ENCODE data around the gene ZKSCAN1.
"Not testable (repeated sequence)": the region's sequence is repeated elsewhere in the genome, so short reads cannot be mapped to it uniquely, and the experiment has no call there.

ZKSCAN1 gene

GRCh38 chr7:100015232-100016214 is at the start of gene ZKSCAN1:
TSS of gene ZKSCAN1 (plus strand) at chr7:100015596. CDS start at chr7:100023507, 7,911 bp downstream.
- peak within 1 kb of the TSS; percentile 85 for H3K4me3 ChIP-seq (ENCODE audit: low read depth, low read length)
- peak; percentile 98 for DNase-seq (ENCODE audit: low read depth)
- TF ChIP-seq MAX (IDR thresholded peaks at IDR 0.05; ENCODE audit: low read depth, low read length) (peak; percentile 54; the same call in 1 of the 2 replicates), CTCF (IDR thresholded peaks at IDR 0.05; ENCODE audit: low read depth, low read length) (no peak), MYC (IDR thresholded peaks at IDR 0.05; ENCODE audit: low read depth, low read length) (peak; percentile 89), POLR2A (IDR thresholded peaks at IDR 0.05; ENCODE audit: extremely low read depth, insufficient read length) (peak; percentile 97)

GRCh38 chr7:99969298-99969697 is 46.1 kb upstream of the ZKSCAN1 start:
- DNase-seq (ENCODE audit: low read depth): no peak
- no peak overlapping the region for H3K4me3 ChIP-seq (ENCODE audit: low read depth, low read length)
- TF ChIP-seq POLR2A (IDR thresholded peaks at IDR 0.05; ENCODE audit: extremely low read depth, insufficient read length) (no peak), MAX (IDR thresholded peaks at IDR 0.05; ENCODE audit: low read depth, low read length) (no peak), MYC (IDR thresholded peaks at IDR 0.05; ENCODE audit: low read depth, low read length) (no peak), CTCF (IDR thresholded peaks at IDR 0.05; ENCODE audit: low read depth, low read length) (no peak)

- not testable (repeated sequence) for H3K4me3 ChIP-seq (ENCODE audit: low read depth, low read length); DNase-seq (ENCODE audit: low read depth)
Measured at GRCh38 chr7:99969813-99970212, 45.6 kb upstream of the ZKSCAN1 start.

DNA sequence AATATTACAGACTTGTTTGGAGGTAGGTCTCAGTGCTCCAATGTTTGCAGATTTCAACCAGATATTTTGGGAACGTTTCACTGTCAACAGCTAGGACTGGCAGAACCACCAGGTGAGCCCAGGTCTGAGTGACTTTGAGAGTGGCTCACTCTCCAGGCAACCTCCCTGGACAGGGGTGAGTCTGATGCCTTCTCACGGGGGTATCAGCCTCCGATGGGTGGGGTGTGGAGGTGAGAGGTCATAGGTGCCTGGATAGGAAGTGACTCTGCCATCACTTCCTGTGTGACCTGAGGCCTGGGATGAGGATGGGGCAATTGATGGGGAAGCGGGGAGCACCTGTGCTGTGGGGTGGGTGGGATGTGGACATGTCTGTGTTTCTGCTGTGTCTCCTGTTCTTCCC is 44.2 kb upstream of the ZKSCAN1 start:
- TF ChIP-seq CTCF (IDR thresholded peaks at IDR 0.05; ENCODE audit: low read depth, low read length): no peak
- no peak for TF ChIP-seq MYC (IDR thresholded peaks at IDR 0.05; ENCODE audit: low read depth, low read length)
- no peak for TF ChIP-seq POLR2A (IDR thresholded peaks at IDR 0.05; ENCODE audit: extremely low read depth, insufficient read length)
- DNase-seq (ENCODE audit: low read depth): no peak
- H3K4me3 ChIP-seq (ENCODE audit: low read depth, low read length): no peak overlapping the region

GRCh38 chr7:99973817-99974216 is 41.6 kb upstream of the ZKSCAN1 start:
- H3K4me3 ChIP-seq (ENCODE audit: low read depth, low read length); DNase-seq (ENCODE audit: low read depth): not testable (repeated sequence)

- TF ChIP-seq CTCF (IDR thresholded peaks at IDR 0.05; ENCODE audit: low read depth, low read length) (no peak), MYC (IDR thresholded peaks at IDR 0.05; ENCODE audit: low read depth, low read length) (no peak), MAX (IDR thresholded peaks at IDR 0.05; ENCODE audit: low read depth, low read length) (no peak), POLR2A (IDR thresholded peaks at IDR 0.05; ENCODE audit: extremely low read depth, insufficient read length) (no peak)
- DNase-seq (ENCODE audit: low read depth): no peak
- H3K4me3 ChIP-seq (ENCODE audit: low read depth, low read length): no peak overlapping the region
Measured at GRCh38 chr7:99974681-99975080, 40.7 kb upstream of the ZKSCAN1 start.

Measured in NB4 (cell line).